Sigmoid colon (tissue), 7 donors: ENCODE measurements around the gene SPSB1. TPM values are rescaled to one million over a fixed set of nuclear protein-coding genes. Genes with fewer than 3 reads are reported as not detected.
A peak's percentile ranks its signal among the peaks of the same experiment; 100 is the strongest.

Experiments
- DNase-seq: peaks from one replicate; pipeline ENCODE4 v3.0.0-alpha.2; 2019
- H3K27ac ChIP-seq, 4 donors: fragments of 200-600 bp; sonication (generic); one replicate each; pipeline ENCODE4 v1.5.1; 2016 to 2019; ENCODE audit warnings: mild to moderate bottlenecking in 1 of 4
- H3K27me3 ChIP-seq, 3 donors: fragments of 200-600 bp; sonication (generic); one replicate each; pipeline ENCODE4 v1.5.1; 2019; ENCODE audit warnings: mild to moderate bottlenecking in 1 of 3
- H3K36me3 ChIP-seq, 4 donors: fragments of 200-600 bp; sonication (generic); one replicate each; pipeline ENCODE4 v1.5.1; 2016 to 2019
- H3K4me1 ChIP-seq, 4 donors: fragments of 200-600 bp; sonication (generic); one replicate each; pipeline ENCODE4 v1.5.1; 2017 to 2019
- H3K4me3 ChIP-seq, 4 donors: fragments of 200-600 bp; sonication (generic); one replicate each; pipeline ENCODE4 v1.5.1; 2017 to 2019; ENCODE audit warnings: mild to moderate bottlenecking in 2 of 4, moderate library complexity in 1 of 4
- H3K9me3 ChIP-seq, 4 donors: fragments of 200-600 bp in 3 of 4; sonication (generic) in 3 of 4; one replicate each; pipeline versions ENCODE4 v1.5.1 to v1.6.1; 2013 to 2019
- CTCF ChIP-seq, 4 experiments: fragments of 450-650 bp in 3 of 4; fragments of 200-600 bp in 1 of 4; IDR thresholded peaks; one replicate each; pipeline ENCODE4 v1.5.1; 2016 to 2019; ENCODE audit warnings: antibody characterized with exemption in 4 of 4, mild to moderate bottlenecking in 3 of 4, moderate library complexity in 2 of 4
- EP300 ChIP-seq, 4 donors: sonication (generic); formaldehyde crosslinking; IDR thresholded peaks; one replicate each; pipeline ENCODE4 v1.6.1; 2017; ENCODE audit warnings: antibody characterized with exemption in 4 of 4
- POLR2A ChIP-seq, 2 donors: fragments of 450-650 bp; IDR thresholded peaks; one replicate each; pipeline ENCODE4 v1.6.1; 2016; ENCODE audit warnings: antibody characterized with exemption in 2 of 2, mild to moderate bottlenecking in 2 of 2, moderate library complexity in 2 of 2
- POLR2AphosphoS5 ChIP-seq, 4 donors: sonication (generic); formaldehyde crosslinking; IDR thresholded peaks; one replicate each; pipeline ENCODE4 v1.6.1; 2017; ENCODE audit warnings: antibody characterized with exemption in 4 of 4
- WGBS, 2 donors: extraction: QIAGEN DNeasy Blood & Tissue Kit; methylation state at CpG; one replicate each; pipeline ENCODE4 v1.1.7; 2013; 5-methylcytosine and 5-hydroxymethylcytosine counted together
- intact Hi-C: fragments of 100-400 bp; cut with DNase I; formaldehyde crosslinking; loops from one replicate; pipeline ENCODE4 v1.15.1; 2023
- polyA plus RNA-seq, 3 donors: library from polyadenylated mRNA; stranded (reverse); fragments of 200-250 nt; gene quantifications; one replicate each; pipeline ENCODE4 v1.2.3, GENCODE V29; 2013
- total RNA-seq, 4 donors: library from RNA; depleted of rRNA; stranded (reverse); fragments of >200 nt; gene quantifications; one replicate each; pipeline ENCODE4 v1.1.0, GENCODE V29; 2016
- donor health status: healthy with polysubstance abuse.
- donor health status: Bipolar disorder and iron deficiency.
- donor health status: healthy.

The SPSB1 gene
- total and polyA plus RNA-seq, 7 donors: 17.4 to 34.3 (median 26.4) TPM

GRCh38 chr1:9251501-9251900 is 41.2 kb upstream of the SPSB1 start:
- TF ChIP-seq POLR2AphosphoS5 (IDR thresholded peaks at IDR 0.05): no peak
- TF ChIP-seq CTCF (IDR thresholded peaks at IDR 0.05): no peak
- no peak for TF ChIP-seq EP300 (IDR thresholded peaks at IDR 0.05)
- TF ChIP-seq POLR2A (IDR thresholded peaks at IDR 0.05): no peak
- H3K27me3 ChIP-seq: no peaks in the 10 kb centered on the region
- peak overlapping the region in 1 of 4 donors; percentile 6 for H3K4me3 ChIP-seq
- 85 to 88% methylated on average over 6 of the region's 6 CpGs for WGBS, 2 donors
- H3K27ac ChIP-seq: peak overlapping the region; percentile 58 to 81 (median 64)
- H3K36me3 ChIP-seq: peaks cover 0 to 25% (median 15%) of the 10 kb centered on the region in 4 donors
- H3K4me1 ChIP-seq: peaks cover 0 to 63% (median 53%) of the 10 kb centered on the region in 4 donors
- DNase-seq: no peak
- intact Hi-C loops: no loop called here
- no peaks in the 10 kb centered on the region for H3K9me3 ChIP-seq

- no peak overlapping the region for H3K4me3 ChIP-seq
- no peak for DNase-seq
- H3K36me3 ChIP-seq: peaks cover 0 to 14% (median 2%) of the 10 kb centered on the region in 4 donors
- H3K27me3 ChIP-seq: no peaks in the 10 kb centered on the region
- no peaks in the 10 kb centered on the region for H3K9me3 ChIP-seq
- 89% methylated on average over 8 of the region's 8 CpGs for WGBS, 2 donors
- TF ChIP-seq EP300 (IDR thresholded peaks at IDR 0.05): no peak
- TF ChIP-seq POLR2A (IDR thresholded peaks at IDR 0.05): no peak
- TF ChIP-seq CTCF (IDR thresholded peaks at IDR 0.05): no peak
- TF ChIP-seq POLR2AphosphoS5 (IDR thresholded peaks at IDR 0.05): no peak
- H3K4me1 ChIP-seq: peaks cover 0 to 63% (median 53%) of the 10 kb centered on the region in 4 donors
- intact Hi-C loops: no loop called here
- H3K27ac ChIP-seq: peak overlapping the region; percentile 18 to 81 (median 63)
These were observed 39.7 kb upstream of the SPSB1 start for GRCh38 chr1:9253004-9253403.

DNA sequence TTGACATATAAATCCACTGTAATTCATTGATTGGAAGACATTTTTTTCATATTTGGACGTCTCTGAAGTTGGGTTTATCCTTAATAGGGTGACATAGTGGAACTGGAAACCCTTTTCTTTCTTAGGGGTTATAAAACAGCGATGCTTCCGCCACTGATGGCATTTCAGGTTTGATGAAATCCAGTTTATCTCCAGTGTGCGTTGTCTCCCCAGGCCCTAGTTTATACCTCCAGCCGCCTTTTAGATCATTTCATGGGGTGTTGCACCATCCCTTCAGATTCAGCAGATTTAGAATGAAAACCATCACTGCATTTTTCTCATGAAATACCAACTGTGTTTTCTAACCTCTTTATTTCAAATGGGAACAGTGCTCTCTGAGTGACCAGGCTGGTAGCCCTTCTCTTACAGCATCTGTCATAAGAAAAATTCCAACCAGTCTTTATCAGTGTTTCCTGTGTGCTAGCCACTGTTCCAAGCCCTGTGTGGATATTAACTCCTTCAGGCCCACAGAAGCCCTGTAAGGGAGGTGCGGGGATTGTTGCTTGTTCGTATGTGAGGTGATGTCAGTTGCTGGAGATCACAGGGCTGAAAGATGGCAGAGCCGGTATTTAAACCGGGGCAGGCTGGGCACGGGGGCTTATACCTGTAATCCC is 39.1 kb upstream of the SPSB1 start:
- 89 to 92% methylated on average over 10 of the region's 10 CpGs for WGBS, 2 donors
- Histone ChIP-seq H3K27me3 (no peaks in the 10 kb centered on the region), H3K27ac (peak overlapping the region in 3 of 4 donors; percentile 58 to 81 (median 68)), H3K9me3 (no peaks in the 10 kb centered on the region), H3K36me3 (peaks cover 0 to 13% (median 0%) of the 10 kb centered on the region in 4 donors), H3K4me3 (no peak overlapping the region), H3K4me1 (peaks cover 0 to 62% (median 52%) of the 10 kb centered on the region in 4 donors)
- DNase-seq: no peak
- intact Hi-C loops: no loop called here
- no peak for TF ChIP-seq POLR2A (IDR thresholded peaks at IDR 0.05)
- TF ChIP-seq POLR2AphosphoS5 (IDR thresholded peaks at IDR 0.05): no peak
- no peak for TF ChIP-seq CTCF (IDR thresholded peaks at IDR 0.05)
- no peak for TF ChIP-seq EP300 (IDR thresholded peaks at IDR 0.05)

GRCh38 chr1:9256332-9256731 is 36.4 kb upstream of the SPSB1 start:
- H3K9me3 ChIP-seq: no peaks in the 10 kb centered on the region
- H3K27me3 ChIP-seq: no peaks in the 10 kb centered on the region
- intact Hi-C loops: no loop called here
- peaks cover 0 to 13% (median 0%) of the 10 kb centered on the region in 4 donors for H3K36me3 ChIP-seq
- H3K27ac ChIP-seq: no peak overlapping the region
- WGBS, 2 donors: 93 to 95% methylated on average over 7 of the region's 7 CpGs
- peaks cover 0 to 34% (median 28%) of the 10 kb centered on the region in 4 donors for H3K4me1 ChIP-seq
- TF ChIP-seq POLR2A (IDR thresholded peaks at IDR 0.05) (no peak), CTCF (IDR thresholded peaks at IDR 0.05) (no peak), EP300 (IDR thresholded peaks at IDR 0.05) (no peak), POLR2AphosphoS5 (IDR thresholded peaks at IDR 0.05) (no peak)
- no peak for DNase-seq
- H3K4me3 ChIP-seq: no peak overlapping the region
